Stimulated activated CD8-positive, alpha-beta memory T cell treated with anti-CD3 and anti-CD28 coated beads, Interleukin-4, amount 100 ng/mL, for 48 hours (primary cell): Measurements from ENCODE around the gene PLXNA4.
A peak's percentile ranks its signal among the peaks of the same experiment; 100 is the strongest.

Source experiments
- DNase-seq: peaks from one replicate; pipeline ENCODE4 v3.0.0-alpha.2; 2020

The PLXNA4 gene

GRCh38 chr7:132498319-132498718 lies 78.0 kb downstream of the PLXNA4 start:
- no peak for DNase-seq

GRCh38 chr7:132497098-132497497 lies 79.2 kb downstream of the PLXNA4 start:
- no peak for DNase-seq

- no peak for DNase-seq
Observed at GRCh38 chr7:132495936-132496335, 80.3 kb downstream of the PLXNA4 start.

- no peak for DNase-seq
Observed at GRCh38 chr7:132494474-132494873, 81.8 kb downstream of the PLXNA4 start.

- DNase-seq, result no peak
Observed at GRCh38 chr7:132492823-132493445, 83.3 kb downstream of the PLXNA4 start.

GRCh38 chr7:132491391-132491945 lies 84.8 kb downstream of the PLXNA4 start:
- no peak for DNase-seq

GRCh38 chr7:132490474-132490873 lies 85.8 kb downstream of the PLXNA4 start:
- no peak for DNase-seq

GRCh38 chr7:132489776-132490237 lies 86.5 kb downstream of the PLXNA4 start:
- no peak for DNase-seq

- no peak for DNase-seq
Observed at GRCh38 chr7:132488634-132489302, 87.5 kb downstream of the PLXNA4 start.

- no peak for DNase-seq
Observed at GRCh38 chr7:132486274-132486610, 90.0 kb downstream of the PLXNA4 start.

GRCh38 chr7:132485600-132486273 lies 90.5 kb downstream of the PLXNA4 start:
- DNase-seq, result peak; percentile 35

GRCh38 chr7:132485136-132485535 lies 91.1 kb downstream of the PLXNA4 start:
- DNase-seq, result no peak

GRCh38 chr7:132482866-132483265 lies 93.4 kb downstream of the PLXNA4 start:
- no peak for DNase-seq

- no peak for DNase-seq
Observed at GRCh38 chr7:132480534-132480933, 95.7 kb downstream of the PLXNA4 start.

GRCh38 chr7:132476541-132476940 lies 99.7 kb downstream of the PLXNA4 start:
- DNase-seq, result no peak

GRCh38 chr7:132475669-132476116 lies 100.6 kb downstream of the PLXNA4 start:
- DNase-seq, result no peak

GRCh38 chr7:132475037-132475668 lies 101.1 kb downstream of the PLXNA4 start:
- no peak for DNase-seq

- no peak for DNase-seq
Observed at GRCh38 chr7:132472463-132473120, 103.7 kb downstream of the PLXNA4 start.

- DNase-seq, result no peak
Observed at GRCh38 chr7:132471515-132471914, 104.8 kb downstream of the PLXNA4 start.

GRCh38 chr7:132469681-132470080 lies 106.6 kb downstream of the PLXNA4 start:
- no peak for DNase-seq

GRCh38 chr7:132469264-132469663 lies 107.0 kb downstream of the PLXNA4 start:
- no peak for DNase-seq

- DNase-seq, result no peak
Observed at GRCh38 chr7:132466367-132466766, 109.9 kb downstream of the PLXNA4 start.

GRCh38 chr7:132465516-132465915 lies 110.8 kb downstream of the PLXNA4 start:
- no peak for DNase-seq
